Astrocyte (in vitro differentiated cells and primary cell): ENCODE results near the gene NCKAP1.

Source experiments
- EZH2 ChIP-seq: IDR thresholded peaks from 2 replicates; pipeline ENCODE4 v1.6.1; 2012; ENCODE audit warnings: mild to moderate bottlenecking, low read length, inconsistent platforms; ENCODE audit not compliant: insufficient read depth
- TF ChIP-seq, protein P1 (sequence below): IDR thresholded peaks from 2 replicates; pipeline ENCODE4 v1.5.1; 2011; ENCODE audit warnings: low read depth, mild to moderate bottlenecking, inconsistent platforms, low read length, moderate library complexity; ENCODE audit not compliant: insufficient read depth

DNA sequence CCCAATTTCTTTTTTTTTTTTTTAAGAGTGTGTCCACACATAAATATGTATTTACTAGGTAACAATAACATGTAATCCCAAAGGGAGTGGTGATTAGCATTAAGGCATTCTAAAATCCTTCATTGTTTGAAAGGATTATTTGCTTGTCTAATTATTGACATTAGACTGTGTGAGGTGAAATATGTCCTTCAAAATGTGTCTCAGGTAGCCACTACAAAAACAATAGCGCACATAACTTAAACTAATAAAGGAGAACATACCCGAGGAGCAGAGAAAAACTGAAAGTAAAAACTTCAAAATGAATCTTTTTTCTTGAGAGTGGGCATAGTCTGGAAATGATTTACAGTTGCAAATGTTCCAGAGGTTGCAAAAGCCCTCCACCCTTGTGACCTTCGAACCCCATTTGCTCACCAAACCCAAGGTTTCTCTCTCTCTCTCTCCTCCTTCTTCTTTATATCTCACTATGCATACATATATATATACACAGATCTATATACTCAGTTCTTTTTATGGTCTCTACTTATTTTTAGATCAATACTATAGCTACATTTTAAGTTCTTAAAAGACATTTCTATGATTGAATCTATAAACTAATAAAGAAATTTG lies 147.4 kb downstream of the NCKAP1 start:
- TF ChIP-seq, protein P1, sequence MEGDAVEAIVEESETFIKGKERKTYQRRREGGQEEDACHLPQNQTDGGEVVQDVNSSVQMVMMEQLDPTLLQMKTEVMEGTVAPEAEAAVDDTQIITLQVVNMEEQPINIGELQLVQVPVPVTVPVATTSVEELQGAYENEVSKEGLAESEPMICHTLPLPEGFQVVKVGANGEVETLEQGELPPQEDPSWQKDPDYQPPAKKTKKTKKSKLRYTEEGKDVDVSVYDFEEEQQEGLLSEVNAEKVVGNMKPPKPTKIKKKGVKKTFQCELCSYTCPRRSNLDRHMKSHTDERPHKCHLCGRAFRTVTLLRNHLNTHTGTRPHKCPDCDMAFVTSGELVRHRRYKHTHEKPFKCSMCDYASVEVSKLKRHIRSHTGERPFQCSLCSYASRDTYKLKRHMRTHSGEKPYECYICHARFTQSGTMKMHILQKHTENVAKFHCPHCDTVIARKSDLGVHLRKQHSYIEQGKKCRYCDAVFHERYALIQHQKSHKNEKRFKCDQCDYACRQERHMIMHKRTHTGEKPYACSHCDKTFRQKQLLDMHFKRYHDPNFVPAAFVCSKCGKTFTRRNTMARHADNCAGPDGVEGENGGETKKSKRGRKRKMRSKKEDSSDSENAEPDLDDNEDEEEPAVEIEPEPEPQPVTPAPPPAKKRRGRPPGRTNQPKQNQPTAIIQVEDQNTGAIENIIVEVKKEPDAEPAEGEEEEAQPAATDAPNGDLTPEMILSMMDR, result no peak
- no peak for TF ChIP-seq EZH2
